ENCODE measurements around the gene ARG1. TPM values are rescaled to one million over a fixed set of nuclear protein-coding genes. Genes with fewer than 3 reads are reported as not detected.

The ARG1 gene
- total RNA-seq, 1 experiment from 2014 or later = 0.69 TPM

Other genes starting within 250 kb of the ARG1 start
- 17.2 TPM for gene MED23, start 55.0 kb downstream of the ARG1 start, total RNA-seq (2021; ENCODE audit: unreplicated experiment)
- 0.15 TPM for gene ENPP3, start 64.1 kb downstream of the ARG1 start, total RNA-seq (2021; ENCODE audit: unreplicated experiment)
- not detected for gene OR2A4, start 128.2 kb downstream of the ARG1 start, total RNA-seq (2021; ENCODE audit: unreplicated experiment)
- not detected for gene CTAGE9, start 137.8 kb downstream of the ARG1 start, total RNA-seq (2021; ENCODE audit: unreplicated experiment)
- 6.5 TPM for gene ENPP1, start 234.8 kb downstream of the ARG1 start, total RNA-seq (2021; ENCODE audit: unreplicated experiment)